Measurements from ENCODE around the gene MAN1C1.
"Not testable (repeated sequence)": the region's sequence is repeated elsewhere in the genome, so short reads cannot be mapped to it uniquely, and the experiment has no call there.

Gene MAN1C1

GRCh38 chr1:25723250-25723880 is 106.8 kb downstream of the MAN1C1 start:
- DNase-seq = no peak

- DNase-seq = no peak
Measured at GRCh38 chr1:25724201-25724600, 107.6 kb downstream of the MAN1C1 start.

DNA sequence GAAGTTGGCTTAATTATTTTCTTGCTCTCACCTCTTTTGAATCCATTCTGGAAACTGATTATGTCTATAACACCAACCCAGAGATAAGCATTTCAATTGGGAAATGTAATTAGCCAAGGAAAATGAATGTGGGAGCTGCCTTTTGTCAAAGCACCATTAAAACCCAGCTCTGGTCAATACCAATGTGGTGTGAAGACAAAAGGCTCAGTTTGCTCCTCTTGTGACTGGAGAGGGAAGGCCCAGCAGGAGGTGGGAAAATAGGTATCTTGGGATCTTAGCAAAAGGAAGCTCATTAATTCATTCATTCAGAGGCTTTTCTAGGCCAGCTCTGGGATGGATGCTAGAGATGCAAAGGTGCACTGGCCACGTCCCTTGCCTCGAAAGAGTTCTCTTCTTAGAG is 108.4 kb downstream of the MAN1C1 start:
- no peak for DNase-seq

GRCh38 chr1:25725482-25725881 is 108.9 kb downstream of the MAN1C1 start:
- no peak for DNase-seq

GRCh38 chr1:25727088-25727487 is 110.5 kb downstream of the MAN1C1 start:
- DNase-seq = no peak

DNA sequence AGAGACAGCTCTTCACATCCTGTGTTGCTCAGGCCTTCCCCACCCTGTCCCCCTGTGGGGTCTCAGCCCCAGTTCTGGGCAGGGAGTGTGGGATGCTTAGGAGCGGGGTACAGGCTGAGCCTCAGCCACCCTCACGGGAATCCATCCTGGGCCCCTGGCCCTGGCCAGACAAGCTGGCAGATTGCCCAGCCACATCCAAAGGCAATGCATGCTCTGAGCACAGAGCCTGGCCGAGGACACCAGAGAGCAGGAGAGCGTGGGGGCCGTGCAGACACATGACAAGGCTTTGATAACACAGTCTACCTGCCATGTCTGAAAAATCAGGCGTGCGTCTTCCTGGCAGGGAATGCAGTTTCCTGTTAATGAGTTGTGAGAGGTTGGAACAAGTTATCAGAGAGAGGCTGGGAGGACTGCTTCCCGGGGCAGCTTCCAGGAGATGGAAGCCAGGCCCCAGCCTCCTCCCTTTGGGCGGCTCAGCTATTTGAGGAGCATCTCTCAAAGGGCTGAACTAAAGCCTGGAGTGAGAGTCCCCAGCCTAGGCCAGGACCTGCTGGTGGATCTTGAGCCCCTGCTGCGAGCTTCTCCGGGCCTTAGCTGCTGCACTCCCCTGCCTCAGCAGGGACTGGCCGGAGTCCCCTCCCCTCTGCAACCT is 111.2 kb downstream of the MAN1C1 start:
- no peak for DNase-seq

DNA sequence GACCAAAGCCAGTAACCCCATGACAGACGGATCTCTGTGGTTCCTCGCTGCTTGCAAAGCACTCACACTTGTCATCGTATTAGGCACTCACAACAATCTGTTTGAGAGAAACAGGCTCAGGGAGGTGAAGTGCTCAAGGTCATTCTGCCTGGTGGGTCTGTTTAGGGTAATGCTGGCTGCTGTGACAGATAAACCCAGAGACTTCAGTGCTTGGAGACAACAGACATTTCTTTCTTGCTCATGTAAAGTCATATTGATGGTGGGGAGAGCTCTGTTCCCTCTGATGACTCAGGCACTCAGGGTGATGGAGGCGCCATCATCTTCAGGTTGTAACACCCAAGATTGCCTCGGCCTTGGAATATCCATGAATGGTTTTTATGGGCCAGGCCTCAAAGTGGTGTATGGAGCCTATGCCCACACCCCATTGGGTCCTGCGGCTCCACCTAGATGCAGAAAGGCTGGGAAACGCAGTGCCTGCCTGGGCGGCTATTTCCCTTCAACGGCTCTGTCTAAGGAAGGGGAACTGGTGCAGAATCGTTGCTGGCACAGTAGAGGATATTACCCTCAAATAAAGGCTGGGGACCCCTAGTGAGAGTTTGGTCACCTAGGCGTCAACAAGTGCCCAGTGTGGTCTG is 111.8 kb downstream of the MAN1C1 start:
- DNase-seq = no peak

GRCh38 chr1:25729045-25729444 is 112.5 kb downstream of the MAN1C1 start:
- no peak for DNase-seq

GRCh38 chr1:25729790-25730644 is 113.4 kb downstream of the MAN1C1 start:
- no peak for DNase-seq

- no peak for DNase-seq
Measured at GRCh38 chr1:25731148-25731547, 114.6 kb downstream of the MAN1C1 start.

GRCh38 chr1:25731626-25732370 is 115.2 kb downstream of the MAN1C1 start:
- no peak for DNase-seq

DNA sequence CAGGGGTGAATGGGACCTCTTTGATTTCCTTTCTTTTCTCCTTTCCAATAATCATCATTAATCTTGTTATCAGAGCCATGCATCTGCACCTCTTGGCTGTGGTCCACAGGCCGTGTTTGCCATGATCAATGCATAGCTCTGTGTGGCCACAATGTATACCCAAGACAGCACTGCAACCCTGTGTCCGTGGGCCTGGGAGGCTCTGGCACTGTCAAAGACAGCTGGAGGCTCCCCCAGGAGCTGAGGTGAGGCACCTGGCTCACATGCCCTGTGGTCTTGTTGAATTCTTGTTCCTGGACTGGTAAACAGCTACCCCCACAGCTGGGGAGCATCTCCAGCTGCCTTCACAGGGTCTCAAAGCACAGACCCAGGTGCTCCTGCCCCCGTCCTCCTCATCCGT is 116.2 kb downstream of the MAN1C1 start:
- no peak for DNase-seq

GRCh38 chr1:25733271-25733670 is 116.7 kb downstream of the MAN1C1 start:
- DNase-seq = no peak

DNA sequence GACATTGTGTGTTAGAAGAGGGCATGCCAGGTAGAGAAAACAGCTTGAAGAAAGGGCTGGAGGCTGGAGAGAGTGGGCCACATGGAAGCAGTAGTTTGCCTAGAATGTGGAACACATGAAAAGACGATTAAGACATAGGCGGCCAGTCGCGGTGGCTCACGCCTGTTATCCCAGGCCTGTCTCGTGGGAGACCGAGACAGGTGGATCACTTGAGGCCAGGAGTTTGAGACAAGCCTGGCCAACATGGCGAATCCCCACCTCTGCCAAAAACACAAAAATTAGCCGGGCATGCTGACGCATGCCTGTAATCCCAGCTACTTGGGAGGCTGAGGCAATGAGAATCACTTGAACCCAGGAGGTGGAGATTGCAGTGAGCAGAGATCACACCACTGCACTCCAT is 118.4 kb downstream of the MAN1C1 start:
- DNase-seq = not testable (repeated sequence)

- no peak for DNase-seq
Measured at GRCh38 chr1:25735956-25736529, 119.5 kb downstream of the MAN1C1 start.

GRCh38 chr1:25737130-25737529 is 120.5 kb downstream of the MAN1C1 start:
- no peak for DNase-seq

- DNase-seq = no peak
Measured at GRCh38 chr1:25738499-25738898, 121.9 kb downstream of the MAN1C1 start.

DNA sequence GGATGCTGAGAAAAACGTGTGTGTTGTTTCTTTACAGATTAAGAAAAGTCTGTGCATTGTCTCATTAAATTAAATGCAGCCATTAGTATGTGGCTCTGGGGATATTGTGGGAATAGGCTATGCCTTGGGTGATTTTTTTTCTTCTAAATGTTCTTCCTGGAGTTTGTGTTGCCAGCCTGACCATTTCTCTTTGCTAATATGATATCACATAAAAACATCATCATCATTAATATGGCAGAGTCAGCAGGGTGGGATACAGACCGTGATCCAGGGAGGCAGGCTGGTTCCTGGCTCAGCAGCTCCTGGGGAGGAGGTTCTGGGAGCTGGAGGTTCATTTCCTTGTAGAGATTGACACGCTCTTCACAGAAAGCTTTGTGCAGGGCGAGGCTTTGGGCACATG is 122.8 kb downstream of the MAN1C1 start:
- DNase-seq = no peak

DNA sequence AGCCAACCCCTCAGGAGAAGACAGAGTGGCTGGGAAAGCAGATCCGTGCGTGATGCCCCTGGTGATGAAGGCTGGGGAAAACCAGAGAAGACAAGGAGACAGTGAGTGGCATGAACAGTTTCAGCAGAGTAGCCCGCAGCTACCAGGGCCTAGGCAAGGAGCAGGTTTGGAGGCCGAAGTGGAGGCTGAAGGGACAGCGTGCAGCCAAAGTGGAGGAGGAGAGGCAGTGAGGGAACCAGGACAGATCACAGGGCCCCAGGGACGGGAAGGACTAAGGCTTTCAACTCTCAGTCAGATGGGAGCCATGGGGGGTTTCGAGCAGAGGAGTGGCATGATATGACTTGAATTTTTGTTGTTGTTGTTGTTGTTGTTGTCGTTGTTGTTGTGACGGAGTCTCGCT is 123.5 kb downstream of the MAN1C1 start:
- no peak for DNase-seq

DNA sequence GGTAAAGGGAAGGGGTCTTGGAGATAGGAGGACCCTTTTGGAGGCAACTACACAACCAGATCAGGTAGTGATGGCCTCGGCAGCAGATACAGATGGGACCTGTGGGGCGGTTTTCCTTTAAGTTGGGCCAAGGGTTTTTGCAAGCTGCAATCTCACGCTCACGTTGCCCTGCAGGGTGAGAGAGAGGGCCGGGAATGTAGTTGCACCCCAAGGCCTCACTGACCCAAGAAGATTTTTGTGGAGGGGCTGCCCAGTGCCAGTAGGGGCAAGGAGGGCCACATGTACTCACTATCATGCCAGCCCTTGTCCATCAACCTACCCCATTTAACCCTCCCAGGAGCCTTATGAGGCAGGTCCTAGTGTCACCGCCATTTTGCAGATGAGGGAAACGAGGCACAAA is 125.7 kb downstream of the MAN1C1 start:
- DNase-seq = no peak

- no peak for DNase-seq
Measured at GRCh38 chr1:25743164-25744139, 126.9 kb downstream of the MAN1C1 start.

Measured in stimulated activated CD4-positive, alpha-beta T cell treated with anti-CD3 and anti-CD28 coated beads, Interleukin-4, amount 100 ng/mL, for 4 hours (primary cell).